Middle frontal gyrus (tissue), 1 donor: Measurements from ENCODE around the gene CREB3L2.

Experiments used
- DNase-seq: peaks from one replicate; pipeline ENCODE4 v3.0.0-alpha.2; 2015; ENCODE audit warnings: low spot score; ENCODE audit errors: extremely low spot score

CREB3L2 gene

DNA sequence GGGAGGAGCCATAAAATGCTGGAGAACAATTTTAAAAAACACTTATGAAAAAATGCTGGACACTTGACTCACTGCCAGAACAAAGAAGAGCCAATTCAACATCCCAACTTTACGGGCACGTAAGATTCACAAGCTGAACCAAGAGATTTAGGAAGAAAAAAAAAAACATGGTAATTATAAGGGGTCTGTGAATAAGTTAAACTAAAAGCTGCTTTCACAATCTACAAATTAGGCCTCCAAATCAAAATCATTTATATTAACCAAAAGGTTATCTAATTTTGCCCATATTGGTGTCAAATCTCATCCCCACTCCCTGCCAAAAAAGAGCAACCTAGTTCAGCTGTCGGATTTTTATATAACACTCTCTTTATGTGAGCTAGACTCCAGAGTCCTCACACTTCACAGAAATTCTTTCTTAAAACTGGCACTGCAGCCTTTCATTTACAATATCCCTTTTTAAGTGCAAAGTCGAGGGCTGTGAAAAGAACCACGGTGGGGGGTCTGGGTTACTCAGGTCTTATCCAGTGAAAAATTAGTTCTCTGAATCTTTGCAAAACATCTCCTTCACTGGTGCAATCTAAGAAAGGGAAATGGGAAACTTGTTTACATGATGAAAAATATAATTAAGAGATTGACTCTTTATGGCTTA, 124.7 kb downstream of the CREB3L2 start:
- DNase-seq, result no peak

DNA sequence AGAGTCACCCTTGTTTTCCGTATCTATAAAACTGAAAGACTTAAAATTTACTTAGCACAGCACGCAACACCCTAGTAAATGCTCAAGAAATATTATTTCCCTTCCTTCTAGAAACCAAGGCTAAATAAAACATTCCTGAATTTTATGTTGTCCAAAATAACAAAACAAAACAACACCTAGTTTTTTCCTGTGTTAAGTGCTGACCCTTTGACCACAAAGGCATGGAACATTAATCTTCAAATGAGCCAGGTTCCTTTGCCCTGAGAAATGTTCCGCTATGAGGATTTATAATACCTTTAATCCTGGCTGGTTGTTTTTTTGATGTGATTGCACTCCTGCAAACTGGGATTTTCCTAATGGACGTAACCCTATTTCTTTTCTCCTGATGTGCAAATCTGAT, 126.1 kb downstream of the CREB3L2 start:
- DNase-seq, result no peak

DNA sequence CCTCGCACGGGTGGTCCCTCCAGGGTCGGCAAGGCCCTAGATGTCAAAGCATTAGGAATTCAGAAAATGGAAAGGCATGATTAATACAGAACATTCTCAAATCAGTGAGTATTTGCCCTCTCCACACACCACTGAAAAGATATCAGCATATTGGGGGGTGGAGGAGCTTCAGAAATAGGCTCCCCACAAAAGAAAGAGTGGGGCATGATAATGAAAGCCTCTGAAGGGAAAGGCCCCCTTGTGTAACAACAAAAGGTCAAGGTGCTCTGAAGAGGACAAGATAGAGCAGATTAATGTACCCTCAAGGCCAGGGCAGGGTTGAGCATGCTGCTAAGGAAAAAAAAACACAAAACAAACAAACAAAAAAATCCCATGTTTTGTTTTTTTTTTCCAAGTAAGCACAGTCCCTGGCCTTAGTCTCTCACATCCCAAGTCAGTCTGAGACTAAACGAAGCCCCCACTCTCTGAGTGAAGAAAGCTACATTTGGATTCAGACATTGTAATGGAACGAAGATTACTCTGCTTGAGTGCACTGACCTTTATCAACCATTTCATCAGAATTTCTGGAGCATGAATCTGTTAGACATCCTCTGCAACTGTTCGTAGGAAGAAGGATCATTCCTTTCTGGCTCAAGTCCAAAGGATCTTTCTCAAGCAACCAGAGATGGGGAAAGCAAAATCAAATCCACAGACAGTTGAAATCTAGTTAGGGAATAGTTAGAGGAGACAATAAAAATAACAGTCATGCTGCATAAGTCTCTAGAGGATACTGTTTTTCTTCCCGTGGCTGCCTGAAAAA, 127.7 kb downstream of the CREB3L2 start:
- DNase-seq, result no peak

DNA sequence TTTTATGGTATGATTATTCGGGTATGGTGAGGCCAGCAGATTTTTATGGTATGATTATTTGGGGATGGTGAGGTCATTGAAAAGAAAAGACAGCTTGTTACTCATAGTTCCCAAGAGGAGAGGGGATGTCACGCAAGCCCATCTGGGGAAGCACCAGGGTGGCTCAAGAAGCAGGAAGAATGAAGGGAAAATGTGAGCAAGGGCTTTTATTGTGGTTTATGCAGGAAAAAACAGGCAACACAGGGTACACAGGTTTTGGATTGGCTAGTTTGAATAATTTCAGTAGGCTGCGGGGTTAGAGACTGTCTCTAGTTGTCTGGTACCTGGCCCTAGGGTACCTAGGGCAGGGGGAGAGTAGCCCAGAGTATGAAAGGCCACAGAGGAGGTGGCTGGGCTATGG, 128.4 kb downstream of the CREB3L2 start:
- DNase-seq, result no peak

DNA sequence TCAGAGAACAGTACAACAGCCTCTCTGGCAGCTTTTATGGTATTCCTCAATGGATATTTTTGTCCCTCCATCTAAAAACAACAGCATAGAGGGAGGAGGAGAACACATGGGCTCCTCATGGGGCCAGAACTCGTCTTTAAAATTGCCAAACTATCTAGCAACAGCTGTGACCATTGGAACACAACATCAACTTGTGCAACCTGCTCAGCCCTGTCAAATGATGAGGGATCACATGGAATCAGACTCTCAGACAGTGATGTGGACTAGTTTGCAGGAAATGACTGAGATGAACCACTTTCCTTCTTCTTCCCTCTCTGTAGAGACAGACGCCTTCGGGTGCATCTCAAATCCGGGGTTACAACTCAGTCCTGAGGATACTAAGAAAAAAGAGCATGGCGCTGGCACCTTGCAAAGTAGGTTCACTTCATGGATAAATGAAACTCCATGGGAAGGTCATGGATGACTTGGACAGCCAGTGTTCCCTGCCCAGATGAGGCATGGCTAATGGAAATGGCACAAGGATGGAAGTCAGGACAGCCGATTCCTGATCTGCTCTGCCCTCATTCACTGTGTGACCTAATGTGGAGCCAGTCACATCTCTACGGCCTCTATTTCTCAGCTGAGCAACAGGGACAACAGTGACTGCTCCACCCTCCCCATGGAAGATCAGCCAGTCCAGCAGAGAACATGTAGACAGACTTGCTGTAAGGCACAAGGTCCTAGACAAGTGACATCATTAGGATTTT, 130.5 kb downstream of the CREB3L2 start:
- DNase-seq, result no peak

DNA sequence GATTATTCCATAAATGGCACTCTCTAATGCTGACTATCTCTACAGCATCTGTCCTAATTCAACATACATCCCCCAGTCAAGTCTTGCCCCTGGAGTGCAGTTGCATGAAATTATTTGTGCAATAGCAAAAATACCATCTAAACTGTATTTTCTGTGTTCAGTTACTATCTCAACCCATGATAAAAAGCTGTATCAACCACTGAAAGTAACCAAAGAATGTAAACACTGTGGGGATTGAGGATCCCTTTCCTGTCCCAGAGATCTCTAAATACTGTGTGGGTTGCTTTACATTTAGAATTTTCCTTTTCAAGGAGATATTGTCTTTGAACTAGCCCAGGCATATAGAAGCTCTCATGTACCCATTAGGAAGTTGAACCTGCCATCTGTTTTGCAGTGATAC, 131.2 kb downstream of the CREB3L2 start:
- DNase-seq, result no peak

DNA sequence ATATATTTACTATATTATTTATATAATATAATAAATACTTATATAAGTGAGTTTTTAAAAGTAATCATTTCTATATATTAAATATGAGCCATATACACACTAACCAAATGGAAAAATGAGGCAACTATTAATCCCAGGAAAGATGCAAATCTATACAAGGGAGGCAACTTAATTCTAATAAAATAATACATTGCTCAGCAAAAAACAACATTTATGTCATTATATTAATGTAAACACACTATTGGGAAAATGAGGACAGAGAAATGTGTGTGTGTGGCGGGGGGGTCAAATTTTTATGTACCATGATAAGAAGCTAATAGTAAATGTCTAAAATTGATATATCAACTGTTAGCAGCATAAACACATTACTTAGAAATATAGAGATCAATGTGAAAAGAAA, 131.8 kb downstream of the CREB3L2 start:
- DNase-seq, result no peak

DNA sequence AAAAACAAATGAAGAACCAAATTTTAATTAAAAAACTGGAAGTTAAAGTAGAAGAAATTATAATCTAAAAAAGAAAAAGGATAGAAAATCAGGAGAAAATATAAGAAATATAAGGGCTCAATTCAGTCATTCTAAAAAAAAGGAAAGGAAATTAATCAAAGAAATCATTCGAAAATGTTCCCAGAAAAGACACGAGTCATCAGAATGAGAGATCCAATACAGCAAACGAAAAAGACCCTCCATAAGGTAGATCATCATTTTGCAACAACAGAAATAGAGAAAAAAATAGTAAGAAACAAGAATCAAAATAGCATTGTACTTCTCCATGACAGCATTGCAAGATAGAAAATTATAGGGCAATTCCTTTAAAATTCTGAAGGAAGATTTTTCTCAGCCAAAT, 132.6 kb downstream of the CREB3L2 start:
- no peak for DNase-seq

DNA sequence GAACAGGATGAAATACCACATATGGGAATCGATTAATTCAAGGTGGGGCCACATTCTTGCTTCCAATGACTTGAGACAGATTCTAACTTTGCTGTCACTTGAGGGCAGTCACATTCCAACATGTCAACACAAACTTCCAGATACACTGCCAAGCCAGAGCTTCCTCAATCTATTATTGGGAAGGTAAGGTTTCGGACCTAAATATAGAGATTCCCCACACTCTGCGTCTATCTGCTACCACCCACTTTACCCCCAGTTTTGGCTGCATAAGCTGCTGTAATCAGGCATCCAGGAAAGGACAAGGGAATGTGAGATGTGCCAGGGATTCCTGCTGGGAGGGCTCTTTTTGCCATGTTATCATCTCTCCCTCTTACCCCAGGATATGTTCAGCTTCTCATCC, 134.6 kb downstream of the CREB3L2 start:
- DNase-seq, result no peak

DNA sequence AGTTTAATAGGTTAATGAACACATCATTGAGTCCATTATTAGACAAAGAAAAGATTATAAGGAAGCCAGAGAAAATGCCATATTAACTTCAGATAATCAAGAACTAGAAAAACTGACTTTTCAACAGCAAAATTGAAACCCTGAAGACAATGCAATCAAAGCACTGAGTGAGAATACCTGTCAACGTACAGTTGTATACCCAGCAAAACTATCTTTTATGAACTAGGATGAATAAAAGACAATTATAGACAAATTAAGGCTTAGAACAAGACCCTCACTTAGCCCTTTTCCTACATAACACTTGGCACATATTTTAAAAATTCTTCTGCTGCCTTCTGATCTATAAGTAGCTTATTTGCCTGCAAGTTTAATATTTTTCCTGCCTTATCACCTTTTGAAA, 136.1 kb downstream of the CREB3L2 start:
- no peak for DNase-seq

DNA sequence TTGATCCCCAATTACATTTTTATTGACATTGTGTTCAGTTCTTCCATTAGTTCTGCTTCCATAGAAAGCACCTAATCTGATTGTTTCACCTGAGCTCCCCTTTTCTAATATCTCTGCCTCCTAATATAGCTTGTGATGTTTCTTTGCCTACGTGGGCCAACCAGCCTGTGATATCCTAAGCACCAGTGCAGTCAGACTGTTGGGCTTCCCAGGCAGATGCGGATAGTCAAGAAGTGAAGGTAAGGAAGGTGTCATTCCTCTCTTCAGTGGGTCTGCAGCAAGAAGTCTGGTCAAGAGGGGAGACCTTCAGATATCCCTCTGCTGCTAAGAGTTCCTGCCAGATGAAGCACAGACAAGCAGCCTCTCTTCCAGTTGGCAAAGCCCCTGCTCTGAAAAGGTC, 138.9 kb downstream of the CREB3L2 start:
- no peak for DNase-seq

DNA sequence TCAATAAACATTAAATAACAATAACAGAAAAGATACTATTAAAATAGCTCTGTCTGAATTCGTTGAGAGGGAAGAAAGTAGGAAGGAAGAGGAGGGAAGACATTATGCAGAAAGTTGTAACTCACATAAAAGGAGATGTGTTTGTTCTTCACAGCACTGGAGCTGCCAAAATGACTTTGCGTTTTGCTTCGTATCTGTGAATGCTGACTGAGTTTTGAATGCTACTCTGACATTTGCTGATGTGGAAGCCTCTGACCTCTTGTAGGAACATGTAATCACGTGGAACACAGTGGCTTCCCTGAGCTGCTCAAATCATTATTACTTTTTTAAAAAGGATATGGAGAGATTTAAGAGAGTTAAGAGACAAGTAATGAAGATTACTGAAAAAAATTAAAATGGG, 139.5 kb downstream of the CREB3L2 start:
- no peak for DNase-seq

DNA sequence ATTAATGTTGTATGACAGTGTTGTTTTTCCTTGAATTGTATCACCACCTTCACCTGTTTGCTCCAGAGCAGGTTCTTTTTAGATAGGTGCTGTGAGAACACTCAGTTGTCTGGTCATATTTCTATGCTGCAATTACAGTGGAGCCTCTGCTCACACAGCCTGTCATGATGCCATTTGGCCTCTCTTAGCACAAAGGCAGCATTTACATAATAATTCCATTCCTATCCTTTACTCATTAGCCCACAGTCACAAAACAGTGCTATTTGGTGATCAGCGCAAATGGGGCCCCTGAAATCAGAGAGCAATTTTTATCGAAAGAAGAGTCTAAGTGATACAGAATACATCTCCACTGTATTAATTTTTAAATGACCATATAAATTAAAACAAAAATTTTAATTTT, 141.3 kb downstream of the CREB3L2 start:
- no peak for DNase-seq

DNA sequence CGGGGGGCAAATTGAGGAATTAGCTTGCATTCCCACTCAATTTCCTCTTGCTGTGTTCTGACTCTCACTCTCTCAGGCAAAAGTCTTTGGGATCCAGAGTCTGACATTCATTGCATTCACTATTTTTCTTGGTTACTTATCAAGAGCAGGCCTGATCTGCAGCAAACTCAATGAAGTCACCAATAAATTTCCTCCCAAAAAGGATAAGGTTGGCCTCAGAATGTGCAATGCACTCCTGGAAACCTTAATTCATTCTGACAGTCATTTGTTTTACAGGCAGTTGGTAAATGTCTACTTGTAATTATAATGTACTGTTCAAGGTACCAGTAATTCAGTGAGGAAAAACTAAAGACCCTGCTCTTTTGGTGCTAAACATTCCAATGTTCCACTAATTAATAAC, 148.8 kb downstream of the CREB3L2 start:
- no peak for DNase-seq

DNA sequence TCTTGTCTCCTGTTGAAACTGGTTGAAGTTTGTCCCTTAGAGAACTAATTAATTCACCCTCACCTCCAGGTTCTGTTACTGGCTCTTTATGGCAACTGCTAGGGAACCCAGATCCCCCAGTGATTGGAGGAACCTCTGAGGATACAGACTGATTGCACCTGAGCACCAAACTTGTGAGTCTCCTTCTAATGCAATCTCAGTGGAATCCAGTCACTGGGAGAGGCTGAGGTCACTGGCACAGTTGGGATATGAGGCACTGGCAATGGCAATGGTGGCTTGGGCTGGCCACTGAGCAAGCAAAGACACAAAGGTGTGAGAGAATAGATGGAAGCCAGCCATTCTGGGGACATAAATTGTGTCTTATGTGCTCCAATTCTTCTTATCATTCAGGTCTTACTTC, 149.8 kb downstream of the CREB3L2 start:
- no peak for DNase-seq

DNA sequence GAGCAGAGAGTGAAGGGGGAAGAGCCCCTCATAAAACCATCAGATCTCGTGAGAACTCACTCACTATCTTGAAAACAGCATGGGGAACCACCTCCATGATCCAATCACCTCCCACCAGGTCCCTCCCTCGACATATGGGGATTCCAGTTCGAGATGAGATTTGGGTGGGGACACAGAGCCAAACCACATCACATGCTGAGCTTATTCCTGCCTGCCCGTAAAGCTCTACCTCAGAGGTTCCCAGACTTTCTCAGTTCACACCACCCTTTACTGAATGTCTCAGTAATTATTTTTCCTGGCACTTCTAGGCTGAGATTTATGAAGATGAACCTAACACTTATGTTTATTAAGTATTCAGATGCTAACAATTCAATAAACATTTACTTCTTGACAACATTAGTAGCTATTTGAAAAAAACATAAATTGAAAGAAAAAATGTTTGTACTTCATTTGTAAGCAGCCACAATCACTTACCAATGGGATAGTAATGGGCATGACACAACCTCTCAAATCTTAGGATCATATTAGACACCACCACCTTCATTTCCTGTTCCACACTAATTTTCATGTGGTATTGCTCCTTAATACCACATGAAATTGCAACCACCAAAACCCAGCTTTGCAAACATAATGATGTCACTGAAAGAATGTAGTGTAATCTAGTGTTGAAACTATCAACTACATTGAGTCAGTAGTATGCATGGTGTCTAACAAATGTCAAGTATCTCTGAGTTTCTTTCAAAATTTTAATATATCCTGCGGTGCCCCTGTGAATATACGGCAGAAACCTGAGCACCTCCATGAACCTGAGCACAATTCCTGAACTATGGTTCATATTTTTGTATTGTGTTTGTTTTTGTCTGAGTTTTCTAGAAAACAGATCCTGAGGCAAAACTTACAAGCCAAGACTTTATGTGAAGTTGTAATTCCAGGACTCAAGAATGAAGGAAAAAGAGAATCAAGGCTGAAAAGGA, 150.6 kb downstream of the CREB3L2 start:
- DNase-seq, result no peak

DNA sequence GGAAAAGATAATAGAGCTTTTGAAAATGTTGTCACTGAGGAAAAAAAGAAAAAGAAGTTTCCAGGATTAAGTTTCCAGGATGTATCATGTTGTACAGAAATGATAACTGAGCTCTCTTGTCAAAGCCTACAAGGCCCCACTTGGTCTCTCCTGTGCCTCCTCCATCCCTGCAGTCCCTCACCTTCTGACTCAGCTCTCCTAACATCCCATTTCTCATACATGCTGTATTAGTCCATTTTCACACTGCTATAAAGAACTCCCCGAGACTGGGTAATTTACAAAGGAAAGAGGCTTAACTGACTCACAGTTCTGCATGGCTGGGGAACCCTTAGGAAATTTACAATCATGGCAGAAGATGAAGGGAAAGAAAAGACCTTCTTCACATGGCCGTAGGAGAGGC, 151.3 kb downstream of the CREB3L2 start:
- no peak for DNase-seq

DNA sequence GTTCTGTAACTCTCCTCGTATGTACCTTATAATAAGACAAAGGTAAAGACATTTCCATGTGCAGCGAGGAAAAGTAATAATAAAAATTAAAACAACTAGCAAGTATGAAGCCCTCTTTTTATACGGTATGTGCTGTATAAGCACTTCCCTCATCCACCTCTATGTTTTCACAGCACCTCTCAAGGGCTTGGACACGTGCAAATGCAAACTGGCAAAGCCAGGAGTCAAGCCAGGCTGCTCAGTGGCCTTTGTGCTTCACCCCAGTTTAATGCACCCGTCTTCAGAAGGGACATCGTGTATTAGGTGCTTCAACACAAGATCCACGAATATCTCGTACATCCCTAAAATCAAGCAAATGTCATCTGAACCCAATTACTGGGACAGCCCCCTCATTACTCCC, 153.8 kb downstream of the CREB3L2 start:
- DNase-seq, result no peak

DNA sequence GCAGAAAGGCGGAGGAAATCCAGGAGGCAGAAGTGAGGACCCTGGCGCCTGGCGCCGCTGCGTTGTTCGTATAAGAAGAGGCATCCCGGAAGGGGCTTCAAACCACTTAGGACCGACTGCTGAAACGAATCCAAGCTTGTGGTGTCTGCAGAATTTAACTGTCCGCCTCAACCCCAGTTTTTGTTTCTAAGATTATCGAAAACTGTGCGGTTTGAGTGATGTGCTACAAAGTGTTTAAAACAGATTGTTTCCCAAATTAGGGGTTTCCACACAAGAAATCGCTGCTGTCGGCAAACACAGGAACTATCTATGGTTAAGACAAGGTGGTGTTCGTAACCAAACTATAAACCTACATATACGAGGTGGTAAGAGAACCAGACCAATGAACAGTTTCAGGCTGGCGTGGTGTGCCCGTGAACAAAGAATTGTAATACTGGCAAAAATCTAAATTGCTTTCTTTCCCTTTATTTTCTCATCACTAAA, 154.3 kb downstream of the CREB3L2 start:
- no peak for DNase-seq

DNA sequence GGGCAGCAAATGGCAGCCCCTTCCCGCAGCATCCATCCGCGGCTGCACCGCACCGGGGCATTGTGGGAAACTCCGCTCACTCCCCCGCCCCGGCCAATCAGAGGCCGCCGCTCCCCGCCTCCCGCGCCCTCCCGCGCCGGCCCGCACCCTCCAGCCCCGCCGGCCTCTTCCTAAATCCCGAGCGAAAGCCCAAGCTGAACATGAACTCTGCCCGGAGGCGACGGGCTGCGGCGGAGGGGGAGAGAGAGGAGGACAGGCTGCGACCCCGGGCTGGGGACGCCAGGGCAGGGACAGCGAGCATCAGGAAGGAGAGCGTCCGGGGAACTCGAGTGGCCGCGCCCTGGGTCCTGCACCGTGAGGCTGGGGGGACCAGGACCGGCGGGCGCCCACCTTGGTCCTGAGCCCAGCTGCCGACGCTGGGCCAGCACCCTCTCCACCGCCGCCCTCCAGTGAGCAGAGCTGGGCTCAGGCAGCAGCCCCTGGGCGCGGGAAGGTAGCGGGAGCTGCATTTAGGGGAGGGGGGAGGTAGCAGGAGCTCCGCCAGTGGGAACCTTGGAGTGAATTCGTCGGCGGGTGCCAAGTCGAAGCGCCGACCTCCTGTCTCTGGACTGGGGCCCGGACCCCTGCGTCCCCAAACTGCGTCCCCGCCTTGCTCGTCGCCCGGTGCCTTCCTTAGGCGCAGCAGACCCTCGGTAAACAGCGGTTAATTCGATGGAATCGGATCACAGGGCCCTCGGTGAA, 154.9 kb downstream of the CREB3L2 start, which contains the start of gene DGKI:
TSS of gene DGKI (minus strand) at position 148 of the 741 bp plus-strand sequence.
- peak; percentile 78 for DNase-seq

DNA sequence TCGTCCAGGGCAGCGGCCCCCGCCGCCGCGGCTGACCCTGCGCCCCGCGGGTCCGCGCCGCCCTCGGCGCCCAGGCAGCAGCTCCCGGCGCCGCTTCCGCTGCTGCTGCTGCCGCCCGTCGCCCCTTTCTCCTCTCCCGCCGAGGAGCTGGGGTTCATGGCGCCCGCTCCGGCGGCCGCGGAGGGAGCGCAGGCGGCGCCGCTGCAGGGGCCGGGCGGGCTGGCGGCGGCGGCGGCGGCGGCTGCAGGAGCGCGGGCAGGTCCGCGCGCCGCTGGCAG, 155.4 kb downstream of the CREB3L2 start:
- no peak for DNase-seq
